H1 (cell line): ENCODE results near the gene MRPL28. TPM values are rescaled to one million over a fixed set of nuclear protein-coding genes. Genes with fewer than 3 reads are reported as not detected.

Experiments used
- ATF2 ChIP-seq: IDR thresholded peaks from 2 replicates; pipeline ENCODE4 v1.6.1; 2012; ENCODE audit warnings: low read length, inconsistent platforms
- ATF3 ChIP-seq: IDR thresholded peaks from 2 replicates; pipeline ENCODE4 v1.6.1; 2011; ENCODE audit warnings: low read depth, mild to moderate bottlenecking, low read length; ENCODE audit not compliant: insufficient read depth
- KDM1A ChIP-seq: fragments of 200-600, 300-600 bp; sonication (generic); IDR thresholded peaks from 2 replicates; pipeline ENCODE4 v1.7.1; 2016; ENCODE audit warnings: mild to moderate bottlenecking, low read length, borderline replicate concordance
- PHF8 ChIP-seq: fragments of 200-600 bp; sonication (generic); conservative IDR thresholded peaks from 2 replicates; pipeline ENCODE4 v1.7.1; 2012; ENCODE audit warnings: low read depth, mild to moderate bottlenecking, inconsistent platforms, low read length, moderate library complexity
- TEAD4 ChIP-seq: IDR thresholded peaks from 2 replicates; pipeline ENCODE4 v1.6.1; 2012; ENCODE audit warnings: low read depth, low read length, inconsistent platforms, mixed read lengths
- ZNF274 ChIP-seq: IDR thresholded peaks from 2 replicates; pipeline ENCODE4 v1.7.0; 2012; ENCODE audit warnings: low read length, borderline replicate concordance; ENCODE audit errors: extremely low read depth
- polyA plus RNA-seq, 7 experiments: library from polyadenylated mRNA; depleted of rRNA in 3 of 7; stranded (reverse) in 5 of 7; unstranded in 2 of 7; fragments of >200 nt in 5 of 7; fragments of 200-250 nt in 2 of 7; gene quantifications; 1 replicate in 5 of 7; 2 replicates in 1 of 7; 4 replicates in 1 of 7; pipeline versions ENCODE4 v1.2.1 to v1.2.3, GENCODE V29; 2011 to 2013; ENCODE audit warnings: missing spikeins in 2 of 7, mixed read lengths in 2 of 7
- total RNA-seq: library from RNA; stranded (reverse); fragmentation: NEBNext Ultra II Directional; extraction: Animal tissue kit (Norgen Biotek cat#: 25700); gene quantifications from 2 replicates; pipeline ENCODE4 v1.2.1, GENCODE V29; 2021

Gene MRPL28
- total and polyA plus RNA-seq, 2 of the 8 experiments (the other 6 are each of a cell fraction or from before 2014, with no cell fraction given): 88.9 to 188 TPM

GRCh38 chr16:330741-331140 is 39.6 kb downstream of the MRPL28 start (continued):
- TF ChIP-seq ZNF274: no peak
- no peak for TF ChIP-seq ATF3
- no peak for TF ChIP-seq PHF8
- no peak for TF ChIP-seq KDM1A
- no peak for TF ChIP-seq TEAD4
- no peak for TF ChIP-seq ATF2
